Measurements from ENCODE around the gene ARHGAP25. TPM values are rescaled to one million over a fixed set of nuclear protein-coding genes. Genes with fewer than 3 reads are reported as not detected.

Gene ARHGAP25
- total and polyA plus RNA-seq, 4 donors, result 3.5 to 7.0 (median 5.3) TPM

DNA sequence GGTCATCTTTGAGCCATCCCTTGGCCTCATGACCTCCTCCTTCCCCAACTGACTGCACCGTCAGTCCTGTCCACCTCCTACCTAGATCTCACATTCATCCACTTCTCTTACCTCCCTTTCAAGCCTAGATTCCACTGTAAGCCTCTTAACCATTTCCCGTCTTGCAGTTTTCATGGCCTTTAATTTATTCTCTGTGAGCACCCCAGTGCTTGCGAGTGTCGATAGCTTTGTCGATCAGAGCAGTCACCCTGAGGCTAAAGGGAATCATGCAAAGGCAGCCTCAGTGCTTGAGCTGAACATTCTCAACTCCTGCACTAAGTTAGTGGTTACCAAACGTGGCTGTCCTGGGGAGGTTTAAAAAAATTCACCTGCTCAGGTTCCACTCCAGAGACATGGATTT is 14.7 kb downstream of the ARHGAP25 start:
- H3K9ac ChIP-seq (ENCODE audit: low read depth in 1 of 2, low read length in 2 of 2), result no peak overlapping the region
- H3K27me3 ChIP-seq (ENCODE audit: control insufficient read depth in 4 of 4, insufficient read depth in 4 of 4, low read length in 3 of 4), result no peaks in the 10 kb centered on the region
- no peaks in the 10 kb centered on the region for H3K9me3 ChIP-seq (ENCODE audit: control insufficient read depth in 4 of 4, low read length in 3 of 4)
- no peak overlapping the region for H3K27ac ChIP-seq (ENCODE audit: low read depth in 1 of 2, low read length in 2 of 2)
- peaks cover 0 to 5% (median 1%) of the 10 kb centered on the region in 4 donors for H3K4me1 ChIP-seq (ENCODE audit: control insufficient read depth in 4 of 4, insufficient read depth in 4 of 4, low read length in 3 of 4)
- no peak for DNase-seq (ENCODE audit: low spot score)
- no peaks in the 10 kb centered on the region for H3K36me3 ChIP-seq (ENCODE audit: control insufficient read depth in 4 of 4, insufficient read depth in 3 of 4, low read depth in 1 of 4, low read length in 3 of 4)
- 92% methylated on average over 6 of the region's 6 CpGs for WGBS
- H3K4me3 ChIP-seq (ENCODE audit: low read depth in 1 of 3, low read length in 3 of 3), result no peak overlapping the region
- TF ChIP-seq TAF1 (conservative IDR thresholded peaks at IDR 0.05), result no peak
- TF ChIP-seq HNF4G (IDR thresholded peaks at IDR 0.05), result no peak
- TF ChIP-seq FOXA1 (IDR thresholded peaks at IDR 0.05), result no peak
- TF ChIP-seq, protein P1, sequence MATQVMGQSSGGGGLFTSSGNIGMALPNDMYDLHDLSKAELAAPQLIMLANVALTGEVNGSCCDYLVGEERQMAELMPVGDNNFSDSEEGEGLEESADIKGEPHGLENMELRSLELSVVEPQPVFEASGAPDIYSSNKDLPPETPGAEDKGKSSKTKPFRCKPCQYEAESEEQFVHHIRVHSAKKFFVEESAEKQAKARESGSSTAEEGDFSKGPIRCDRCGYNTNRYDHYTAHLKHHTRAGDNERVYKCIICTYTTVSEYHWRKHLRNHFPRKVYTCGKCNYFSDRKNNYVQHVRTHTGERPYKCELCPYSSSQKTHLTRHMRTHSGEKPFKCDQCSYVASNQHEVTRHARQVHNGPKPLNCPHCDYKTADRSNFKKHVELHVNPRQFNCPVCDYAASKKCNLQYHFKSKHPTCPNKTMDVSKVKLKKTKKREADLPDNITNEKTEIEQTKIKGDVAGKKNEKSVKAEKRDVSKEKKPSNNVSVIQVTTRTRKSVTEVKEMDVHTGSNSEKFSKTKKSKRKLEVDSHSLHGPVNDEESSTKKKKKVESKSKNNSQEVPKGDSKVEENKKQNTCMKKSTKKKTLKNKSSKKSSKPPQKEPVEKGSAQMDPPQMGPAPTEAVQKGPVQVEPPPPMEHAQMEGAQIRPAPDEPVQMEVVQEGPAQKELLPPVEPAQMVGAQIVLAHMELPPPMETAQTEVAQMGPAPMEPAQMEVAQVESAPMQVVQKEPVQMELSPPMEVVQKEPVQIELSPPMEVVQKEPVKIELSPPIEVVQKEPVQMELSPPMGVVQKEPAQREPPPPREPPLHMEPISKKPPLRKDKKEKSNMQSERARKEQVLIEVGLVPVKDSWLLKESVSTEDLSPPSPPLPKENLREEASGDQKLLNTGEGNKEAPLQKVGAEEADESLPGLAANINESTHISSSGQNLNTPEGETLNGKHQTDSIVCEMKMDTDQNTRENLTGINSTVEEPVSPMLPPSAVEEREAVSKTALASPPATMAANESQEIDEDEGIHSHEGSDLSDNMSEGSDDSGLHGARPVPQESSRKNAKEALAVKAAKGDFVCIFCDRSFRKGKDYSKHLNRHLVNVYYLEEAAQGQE (IDR thresholded peaks at IDR 0.05), result no peak
- no peak for TF ChIP-seq HNF4A (conservative IDR thresholded peaks at IDR 0.05)
- TF ChIP-seq, protein P2, sequence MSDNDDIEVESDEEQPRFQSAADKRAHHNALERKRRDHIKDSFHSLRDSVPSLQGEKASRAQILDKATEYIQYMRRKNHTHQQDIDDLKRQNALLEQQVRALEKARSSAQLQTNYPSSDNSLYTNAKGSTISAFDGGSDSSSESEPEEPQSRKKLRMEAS (IDR thresholded peaks at IDR 0.05), result no peak
- no peak for TF ChIP-seq EGR1 (IDR thresholded peaks at IDR 0.05; ENCODE audit: low read depth in 2 of 2)
- no peak for TF ChIP-seq RAD21 (IDR thresholded peaks at IDR 0.05)
- TF ChIP-seq YY1 (IDR thresholded peaks at IDR 0.05), result no peak
- no peak for TF ChIP-seq SP1 (IDR thresholded peaks at IDR 0.05)
- TF ChIP-seq, protein P3, sequence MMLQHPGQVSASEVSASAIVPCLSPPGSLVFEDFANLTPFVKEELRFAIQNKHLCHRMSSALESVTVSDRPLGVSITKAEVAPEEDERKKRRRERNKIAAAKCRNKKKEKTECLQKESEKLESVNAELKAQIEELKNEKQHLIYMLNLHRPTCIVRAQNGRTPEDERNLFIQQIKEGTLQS (IDR thresholded peaks at IDR 0.05), result no peak
- no peak for TF ChIP-seq NR2F2 (IDR thresholded peaks at IDR 0.05)
- no peak for TF ChIP-seq JUND (IDR thresholded peaks at IDR 0.05)

DNA sequence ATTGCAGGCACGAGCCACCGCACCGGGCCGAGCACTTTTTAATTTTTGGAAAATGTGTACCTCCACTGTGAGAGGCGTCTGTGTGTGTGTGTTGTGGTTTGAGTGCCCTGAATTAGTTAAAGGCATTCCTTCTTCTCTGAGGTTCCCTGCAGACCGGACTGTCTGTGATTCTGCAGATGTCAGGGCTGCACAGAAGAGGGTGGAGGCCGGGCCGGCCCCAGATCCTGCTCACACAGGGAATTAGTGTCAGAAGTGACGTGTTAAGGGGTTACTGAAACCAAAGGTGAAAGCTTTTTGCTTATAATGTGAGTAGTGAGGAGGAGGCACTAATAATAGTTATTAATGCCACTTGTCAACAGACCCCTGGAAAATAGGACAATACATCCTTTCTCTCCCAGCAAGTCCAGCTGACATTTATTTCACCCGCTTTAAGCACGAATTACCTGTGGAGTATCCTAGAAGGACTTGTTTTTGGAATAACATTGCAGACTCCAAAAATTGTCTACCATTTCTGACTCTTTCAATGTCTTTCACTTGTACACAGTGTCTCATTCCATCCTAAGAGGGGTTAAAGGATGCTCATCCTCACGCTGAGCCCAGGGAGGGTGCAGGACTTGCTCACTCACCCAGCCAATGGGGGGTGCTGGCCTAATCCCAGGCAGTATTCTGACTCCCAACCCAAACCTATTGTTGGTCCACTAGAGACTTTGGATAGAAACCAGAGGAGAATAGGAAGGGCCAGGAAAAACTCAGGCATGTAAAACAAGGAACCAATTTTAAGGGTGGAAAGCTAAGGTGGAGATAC is 16.2 kb downstream of the ARHGAP25 start:
- Histone ChIP-seq H3K27ac (ENCODE audit: low read depth in 1 of 2, low read length in 2 of 2) (no peak overlapping the region), H3K9ac (ENCODE audit: low read depth in 1 of 2, low read length in 2 of 2) (no peak overlapping the region), H3K4me3 (ENCODE audit: low read depth in 1 of 3, low read length in 3 of 3) (no peak overlapping the region), H3K9me3 (ENCODE audit: control insufficient read depth in 4 of 4, low read length in 3 of 4) (no peaks in the 10 kb centered on the region), H3K27me3 (ENCODE audit: control insufficient read depth in 4 of 4, insufficient read depth in 4 of 4, low read length in 3 of 4) (no peaks in the 10 kb centered on the region), H3K4me1 (ENCODE audit: control insufficient read depth in 4 of 4, insufficient read depth in 4 of 4, low read length in 3 of 4) (peaks cover 0 to 5% (median 1%) of the 10 kb centered on the region in 4 donors), H3K36me3 (ENCODE audit: control insufficient read depth in 4 of 4, insufficient read depth in 3 of 4, low read depth in 1 of 4, low read length in 3 of 4) (no peaks in the 10 kb centered on the region)
- no peak for DNase-seq (ENCODE audit: low spot score)
- TF ChIP-seq GABPA (IDR thresholded peaks at IDR 0.05 in 1 of 2, conservative IDR thresholded peaks at IDR 0.05 in 1 of 2), result no peak
- TF ChIP-seq, protein P4, sequence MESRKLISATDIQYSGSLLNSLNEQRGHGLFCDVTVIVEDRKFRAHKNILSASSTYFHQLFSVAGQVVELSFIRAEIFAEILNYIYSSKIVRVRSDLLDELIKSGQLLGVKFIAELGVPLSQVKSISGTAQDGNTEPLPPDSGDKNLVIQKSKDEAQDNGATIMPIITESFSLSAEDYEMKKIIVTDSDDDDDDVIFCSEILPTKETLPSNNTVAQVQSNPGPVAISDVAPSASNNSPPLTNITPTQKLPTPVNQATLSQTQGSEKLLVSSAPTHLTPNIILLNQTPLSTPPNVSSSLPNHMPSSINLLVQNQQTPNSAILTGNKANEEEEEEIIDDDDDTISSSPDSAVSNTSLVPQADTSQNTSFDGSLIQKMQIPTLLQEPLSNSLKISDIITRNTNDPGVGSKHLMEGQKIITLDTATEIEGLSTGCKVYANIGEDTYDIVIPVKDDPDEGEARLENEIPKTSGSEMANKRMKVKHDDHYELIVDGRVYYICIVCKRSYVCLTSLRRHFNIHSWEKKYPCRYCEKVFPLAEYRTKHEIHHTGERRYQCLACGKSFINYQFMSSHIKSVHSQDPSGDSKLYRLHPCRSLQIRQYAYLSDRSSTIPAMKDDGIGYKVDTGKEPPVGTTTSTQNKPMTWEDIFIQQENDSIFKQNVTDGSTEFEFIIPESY (IDR thresholded peaks at IDR 0.05), result no peak
- no peak for TF ChIP-seq TAF1 (conservative IDR thresholded peaks at IDR 0.05)
- TF ChIP-seq, protein P2 (IDR thresholded peaks at IDR 0.05), result no peak
- 93% methylated on average over 12 of the region's 12 CpGs for WGBS
